GM12872 (cell line): ENCODE results near the gene LRRC2.

Experiments
- TF ChIP-seq, protein P1 (sequence below): IDR thresholded peaks from 3 replicates; pipeline ENCODE4 v1.5.1; 2011; ENCODE audit warnings: low read depth, mild to moderate bottlenecking, low read length, moderate library complexity; ENCODE audit not compliant: insufficient read depth

The LRRC2 gene

DNA sequence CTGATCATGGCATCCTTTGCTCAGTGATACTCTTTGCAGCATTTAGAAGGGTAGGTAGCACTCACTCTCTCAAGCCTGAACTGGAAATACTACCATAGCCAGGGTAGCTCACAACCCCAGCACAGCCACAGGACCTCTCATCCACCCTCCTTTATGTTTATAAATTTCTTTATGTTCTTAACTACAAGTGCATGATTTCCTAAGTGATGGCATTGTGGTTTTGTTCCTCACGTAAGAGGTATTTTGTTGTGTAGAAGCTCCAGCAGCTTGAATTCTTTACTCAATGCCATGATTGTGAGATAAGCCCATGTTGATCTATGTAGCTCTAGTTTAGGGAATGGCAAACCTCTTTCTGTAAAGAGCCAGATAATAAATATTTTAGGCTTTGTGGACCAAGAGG is 76.2 kb downstream of the LRRC2 start:
- TF ChIP-seq, protein P1, sequence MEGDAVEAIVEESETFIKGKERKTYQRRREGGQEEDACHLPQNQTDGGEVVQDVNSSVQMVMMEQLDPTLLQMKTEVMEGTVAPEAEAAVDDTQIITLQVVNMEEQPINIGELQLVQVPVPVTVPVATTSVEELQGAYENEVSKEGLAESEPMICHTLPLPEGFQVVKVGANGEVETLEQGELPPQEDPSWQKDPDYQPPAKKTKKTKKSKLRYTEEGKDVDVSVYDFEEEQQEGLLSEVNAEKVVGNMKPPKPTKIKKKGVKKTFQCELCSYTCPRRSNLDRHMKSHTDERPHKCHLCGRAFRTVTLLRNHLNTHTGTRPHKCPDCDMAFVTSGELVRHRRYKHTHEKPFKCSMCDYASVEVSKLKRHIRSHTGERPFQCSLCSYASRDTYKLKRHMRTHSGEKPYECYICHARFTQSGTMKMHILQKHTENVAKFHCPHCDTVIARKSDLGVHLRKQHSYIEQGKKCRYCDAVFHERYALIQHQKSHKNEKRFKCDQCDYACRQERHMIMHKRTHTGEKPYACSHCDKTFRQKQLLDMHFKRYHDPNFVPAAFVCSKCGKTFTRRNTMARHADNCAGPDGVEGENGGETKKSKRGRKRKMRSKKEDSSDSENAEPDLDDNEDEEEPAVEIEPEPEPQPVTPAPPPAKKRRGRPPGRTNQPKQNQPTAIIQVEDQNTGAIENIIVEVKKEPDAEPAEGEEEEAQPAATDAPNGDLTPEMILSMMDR = no peak

DNA sequence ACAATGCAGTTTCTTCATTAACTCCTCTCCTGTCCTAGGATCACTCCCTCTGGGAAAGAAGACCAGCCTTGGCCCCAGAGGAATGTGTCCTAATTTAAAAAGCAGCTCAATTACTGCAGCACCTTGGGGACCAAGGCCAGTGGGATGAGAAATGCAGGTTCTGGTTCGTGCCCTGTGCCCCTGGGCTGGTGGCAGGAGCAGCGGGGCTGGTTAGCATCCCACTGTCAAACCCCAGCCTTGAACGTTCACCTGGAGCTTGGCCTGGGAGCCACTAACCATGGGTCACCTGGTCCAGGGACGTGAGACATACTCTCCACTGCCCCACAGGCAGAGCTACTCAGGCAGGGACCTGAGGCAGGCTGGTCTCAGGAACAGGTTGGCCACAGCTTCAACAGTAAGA is 76.7 kb downstream of the LRRC2 start:
- TF ChIP-seq, protein P1 = no peak

DNA sequence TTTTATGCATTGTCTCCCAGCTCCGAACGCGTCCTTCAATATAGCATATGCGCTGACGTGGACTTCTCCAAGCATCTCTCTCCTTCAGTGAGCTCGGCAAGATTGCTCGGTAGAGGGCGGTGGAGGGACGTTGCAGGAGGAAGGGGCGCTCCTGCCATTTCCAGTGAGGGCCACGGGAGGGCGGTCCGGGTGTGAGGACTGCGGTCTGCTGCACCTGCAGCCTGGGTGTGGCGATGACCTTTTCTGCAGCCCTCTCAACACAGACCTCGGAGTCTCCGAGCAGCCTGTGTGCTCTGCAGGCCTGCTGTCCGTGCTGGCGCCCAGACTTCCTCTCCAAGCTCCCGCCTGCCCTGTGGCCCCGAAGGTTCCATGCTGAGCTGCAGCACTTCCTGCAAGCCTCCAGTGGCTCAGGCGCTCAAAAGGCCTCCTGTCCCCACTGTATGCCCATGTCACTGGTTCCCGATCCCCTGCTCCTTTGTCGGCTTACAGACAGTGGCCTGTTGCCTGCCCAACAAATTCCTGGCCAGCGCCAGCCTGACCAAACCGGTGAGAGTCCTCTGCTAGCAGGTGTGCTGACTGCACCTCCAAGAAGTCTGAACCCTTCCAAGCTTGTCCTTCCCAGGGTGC is 77.3 kb downstream of the LRRC2 start:
- TF ChIP-seq, protein P1 = peak; percentile 100

DNA sequence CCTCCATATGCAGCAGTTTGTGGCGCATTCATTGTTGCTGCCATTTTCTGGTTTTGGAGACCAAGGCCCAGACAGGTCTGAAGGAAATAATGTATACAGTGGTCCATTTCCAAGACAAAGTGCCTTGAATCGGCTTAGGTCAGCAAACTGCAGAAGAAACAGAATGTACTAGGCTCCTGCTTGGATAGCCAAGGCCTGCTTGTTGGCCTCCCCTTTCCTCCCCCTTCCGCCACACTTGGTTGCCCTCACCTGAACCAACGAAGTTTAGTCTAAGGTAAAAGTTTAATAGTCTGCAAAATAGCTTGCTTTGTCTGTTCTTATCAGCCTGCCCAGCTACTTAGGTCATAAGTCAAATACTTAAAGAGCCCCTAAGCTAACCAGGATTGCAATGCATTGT is 80.3 kb downstream of the LRRC2 start:
- TF ChIP-seq, protein P1 = no peak

DNA sequence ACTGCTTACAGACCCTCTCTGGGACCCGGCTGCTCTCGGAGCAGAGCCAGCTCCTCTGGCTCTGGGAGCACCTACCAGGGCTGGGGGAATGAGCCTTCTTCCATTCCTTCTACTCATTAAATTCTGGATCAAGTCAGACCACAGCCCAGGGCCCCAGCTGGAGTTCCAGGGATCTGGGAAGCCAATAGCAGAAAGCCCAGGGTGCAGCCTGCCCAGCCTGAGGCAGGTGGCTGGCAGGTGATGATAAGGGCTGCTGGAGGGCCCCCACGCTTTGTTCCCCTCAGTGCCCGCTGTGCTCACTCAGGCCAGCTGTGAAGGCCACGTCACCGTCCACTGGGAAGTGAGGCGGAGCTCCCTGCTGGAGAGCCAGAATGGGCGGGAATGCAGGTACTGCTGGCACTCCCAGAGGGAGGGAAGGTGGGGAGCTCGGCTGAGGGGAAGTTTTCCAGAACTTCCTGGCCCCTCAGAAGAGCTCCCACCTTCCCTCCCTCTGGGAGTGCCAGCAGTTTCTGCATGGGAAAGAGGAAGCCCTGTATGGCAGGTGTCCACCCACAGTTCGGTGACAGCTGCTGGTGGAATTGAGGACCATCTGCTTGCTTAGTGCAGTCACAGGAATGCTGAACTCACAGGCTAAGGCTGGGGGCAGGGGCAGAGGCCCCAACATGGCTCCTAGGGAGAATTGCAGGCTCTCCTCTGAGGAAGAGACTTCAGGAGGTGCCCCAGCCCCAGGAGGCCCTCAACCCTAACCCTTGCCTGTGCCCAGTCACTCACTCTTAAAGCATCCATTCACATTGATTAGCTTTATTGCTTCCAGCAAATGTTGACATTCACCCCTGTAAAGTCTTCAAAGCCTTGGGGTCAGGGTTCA is 81.0 kb downstream of the LRRC2 start:
- TF ChIP-seq, protein P1 = no peak

- TF ChIP-seq, protein P1 = no peak
Observed at GRCh38 chr3:46484388-46484787, 81.7 kb downstream of the LRRC2 start.

DNA sequence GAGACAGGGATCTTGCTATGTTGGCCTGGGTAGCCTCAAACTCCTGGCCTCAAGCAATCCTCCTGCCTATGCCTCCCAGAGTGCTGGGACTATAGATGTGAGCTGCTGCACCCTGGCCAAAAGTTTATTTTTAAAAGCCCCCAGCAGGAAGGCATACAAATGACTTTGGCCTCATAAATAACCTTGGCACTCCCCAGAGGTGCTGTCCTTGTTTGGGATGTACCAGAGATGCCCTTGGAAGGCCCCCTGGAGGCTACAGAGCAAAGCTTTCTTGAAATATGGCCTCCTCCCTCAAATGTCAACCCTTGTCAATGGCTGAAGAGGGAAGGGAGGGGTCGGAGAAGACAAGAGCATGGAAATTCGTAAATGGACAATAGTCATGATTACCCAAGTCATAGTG is 82.3 kb downstream of the LRRC2 start:
- TF ChIP-seq, protein P1 = no peak
